GM21825 (cell line): ENCODE results near the gene C13orf42.

Experiments used
- ATAC-seq: cut with Tn5 transposase; IDR thresholded peaks from one replicate; pipeline ENCODE4 v1.9.1; 2021; ENCODE audit warnings: mild to moderate bottlenecking, moderate library complexity; ENCODE audit not compliant: unreplicated experiment

C13orf42 gene

DNA sequence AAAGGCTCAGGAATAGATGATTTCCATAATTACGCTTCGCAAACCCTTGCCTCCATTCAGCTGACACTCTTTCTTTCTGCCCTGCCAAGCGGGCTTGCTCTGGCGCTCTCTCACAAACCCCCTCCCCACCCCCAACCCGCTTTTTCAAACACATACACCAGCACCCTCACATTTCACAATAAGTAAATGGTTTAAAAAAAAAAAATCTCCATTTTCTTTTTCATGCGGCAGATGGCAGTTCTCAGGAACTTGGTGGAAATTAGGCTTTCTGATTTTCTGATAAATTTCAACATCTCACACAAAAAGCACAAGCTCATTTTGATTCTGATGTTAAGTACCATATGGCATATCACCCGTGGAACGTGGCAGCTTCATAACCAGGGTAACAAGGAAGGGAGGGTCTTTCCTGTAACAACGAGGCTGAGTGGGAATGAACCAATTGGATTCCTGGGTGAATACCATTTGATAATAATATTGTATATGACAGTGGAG, 43.8 kb downstream of the C13orf42 start:
- ATAC-seq, result no peak

DNA sequence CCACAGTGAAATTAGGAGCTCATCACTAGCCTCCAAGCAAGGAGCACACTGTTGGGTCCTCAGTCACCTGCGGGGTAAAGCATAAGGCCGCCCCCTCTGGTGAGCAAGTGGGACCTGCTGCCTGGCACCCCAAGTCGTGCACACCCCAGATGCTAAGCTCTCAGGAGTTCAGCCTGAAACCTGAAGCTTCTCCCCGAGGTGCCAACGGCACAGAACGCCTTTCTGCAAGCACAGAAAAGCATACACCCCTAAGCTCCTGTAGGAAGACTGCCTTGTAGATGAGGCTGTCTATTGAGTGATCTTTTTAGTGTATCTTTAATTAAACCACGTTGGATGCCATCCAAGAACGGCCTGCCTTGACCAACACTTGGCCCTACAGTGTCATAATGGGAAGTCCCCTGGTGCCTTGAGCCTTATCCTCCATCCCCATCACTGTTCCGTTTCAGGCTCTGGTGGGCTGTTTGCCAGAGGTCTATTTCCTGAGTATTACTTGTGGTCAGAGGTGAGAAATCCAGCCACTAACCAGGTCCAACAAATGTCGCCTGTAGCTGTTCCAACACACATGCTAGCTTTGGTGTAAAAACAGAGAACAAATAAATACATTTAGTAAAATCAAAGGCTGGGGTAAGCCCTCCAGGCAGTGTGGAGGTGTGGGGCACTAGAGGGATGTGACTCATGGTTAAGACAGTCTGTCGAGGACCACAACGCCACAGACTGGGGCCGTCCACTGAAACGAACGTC, 44.8 kb downstream of the C13orf42 start:
- no peak for ATAC-seq

DNA sequence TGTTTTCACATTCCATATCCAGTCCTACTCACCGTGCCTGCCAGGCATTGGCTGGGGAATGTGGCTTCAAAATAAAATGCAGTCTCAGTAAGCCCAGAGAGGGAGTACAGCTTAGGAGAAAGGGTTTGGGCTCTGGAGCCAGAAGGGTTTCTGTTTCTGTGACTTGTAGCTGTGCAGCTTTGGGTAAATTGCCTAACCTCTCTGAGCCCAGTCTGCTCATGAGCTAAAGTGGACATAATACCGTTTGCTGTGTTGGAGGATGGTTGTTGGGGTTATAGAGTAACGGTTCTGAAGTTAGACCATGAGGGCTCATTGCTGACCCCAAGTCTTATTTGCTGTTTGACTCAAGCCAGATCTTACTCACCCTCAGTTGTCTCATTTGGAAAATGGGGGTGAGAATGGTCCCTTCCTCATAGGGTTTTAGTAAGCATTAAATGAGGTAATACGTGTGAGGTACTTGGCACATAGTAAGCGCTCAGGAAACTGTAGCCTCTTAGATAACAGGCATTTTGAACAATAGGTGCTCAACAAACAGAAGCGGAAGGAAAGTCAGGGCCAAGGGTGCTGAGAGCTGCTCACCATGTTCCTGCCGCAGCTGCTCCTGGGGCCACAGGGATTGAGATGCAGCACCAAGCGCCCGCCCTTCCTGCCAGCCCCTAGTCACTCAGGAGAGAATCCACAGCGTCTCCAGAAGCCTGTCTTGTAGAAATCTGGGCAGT, 45.5 kb downstream of the C13orf42 start:
- no peak for ATAC-seq

DNA sequence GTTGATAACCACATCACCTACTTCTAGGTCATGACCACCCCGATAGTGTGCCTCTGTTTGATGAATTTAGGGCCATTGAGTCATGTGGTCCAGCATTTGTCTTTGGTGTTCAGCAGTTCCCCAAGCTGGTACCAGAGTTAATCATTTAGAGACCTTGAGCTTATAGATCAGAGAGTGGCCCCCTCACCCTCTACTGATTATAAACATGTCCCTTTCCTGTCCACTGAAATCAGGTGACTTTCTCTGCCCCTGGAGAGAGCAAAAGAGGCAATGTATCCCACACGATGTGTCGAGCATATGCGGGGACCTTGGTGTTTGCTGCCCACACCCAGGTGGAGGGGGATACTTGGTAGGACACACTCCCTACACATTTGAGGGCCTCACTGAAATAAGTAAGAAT, 46.3 kb downstream of the C13orf42 start:
- ATAC-seq, result no peak

DNA sequence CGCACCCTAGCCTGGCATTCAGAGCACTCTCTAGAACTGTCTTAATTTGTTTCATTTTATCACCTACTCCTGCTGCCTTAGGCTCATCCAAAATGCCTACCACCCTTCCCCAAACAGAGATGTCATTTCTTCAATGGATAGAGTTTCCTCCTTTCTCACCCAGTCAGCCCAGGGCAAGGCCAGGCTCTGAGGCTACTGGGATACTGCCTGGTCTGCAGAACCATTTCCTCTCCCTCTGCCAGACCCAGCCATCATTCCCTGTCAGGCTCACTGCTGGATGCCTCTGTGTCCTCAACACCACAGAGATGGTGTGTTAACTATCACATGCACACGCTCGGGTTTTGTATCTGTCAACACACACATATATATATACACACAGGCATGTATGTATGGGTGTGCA, 47.2 kb downstream of the C13orf42 start:
- no peak for ATAC-seq

DNA sequence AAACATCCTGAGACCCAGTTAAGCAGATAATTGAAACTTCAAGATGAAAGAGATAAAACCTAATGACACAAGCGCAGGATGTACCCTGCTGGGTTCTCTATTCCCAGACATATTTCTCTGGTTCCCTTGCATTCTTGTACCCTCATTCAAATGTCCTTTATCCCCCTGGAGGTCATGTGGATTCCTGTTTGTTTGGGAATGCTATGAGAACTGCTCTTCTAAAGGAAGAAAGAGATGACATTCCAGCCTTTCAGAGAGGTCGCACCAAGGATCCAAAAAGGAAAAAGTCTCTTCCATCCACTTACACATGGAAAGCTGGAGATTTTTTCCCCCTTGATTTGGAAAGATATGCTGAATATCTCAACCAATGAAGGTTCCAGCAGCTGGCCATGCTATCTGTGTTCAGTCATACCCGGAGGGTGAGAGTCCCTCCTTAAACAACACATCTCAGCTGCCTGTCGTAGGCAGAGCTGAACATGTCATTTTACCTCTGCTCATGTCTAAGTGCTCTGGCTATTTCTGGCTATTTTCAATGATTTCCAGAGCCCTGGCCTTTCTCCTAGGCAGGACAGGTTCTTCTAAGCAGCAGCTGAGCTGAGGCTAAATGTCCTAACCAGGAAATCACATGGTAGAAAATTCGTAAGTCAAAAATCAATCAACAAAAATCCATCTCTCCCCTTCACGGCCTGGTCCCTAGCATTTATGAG, 52.5 kb downstream of the C13orf42 start:
- ATAC-seq, result no peak

DNA sequence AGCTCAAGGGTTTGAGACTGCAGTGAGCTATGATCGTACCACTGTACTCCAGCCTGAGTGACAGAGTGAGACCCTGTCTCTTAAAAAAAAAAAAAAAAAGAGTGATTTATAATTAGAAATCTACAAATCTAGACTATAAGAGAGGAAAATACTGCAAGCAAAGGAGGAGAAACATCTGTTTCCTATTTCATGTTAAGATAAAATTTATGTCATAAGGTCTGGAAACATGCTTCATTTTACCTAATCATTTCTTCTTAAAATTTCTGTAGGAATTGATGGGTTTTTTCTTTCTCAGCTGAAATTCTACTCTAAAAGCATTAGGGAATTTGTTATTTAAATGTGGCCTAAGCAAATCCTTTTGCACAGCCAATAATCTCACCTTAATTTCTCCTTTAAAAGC, 53.2 kb downstream of the C13orf42 start:
- ATAC-seq, result no peak

DNA sequence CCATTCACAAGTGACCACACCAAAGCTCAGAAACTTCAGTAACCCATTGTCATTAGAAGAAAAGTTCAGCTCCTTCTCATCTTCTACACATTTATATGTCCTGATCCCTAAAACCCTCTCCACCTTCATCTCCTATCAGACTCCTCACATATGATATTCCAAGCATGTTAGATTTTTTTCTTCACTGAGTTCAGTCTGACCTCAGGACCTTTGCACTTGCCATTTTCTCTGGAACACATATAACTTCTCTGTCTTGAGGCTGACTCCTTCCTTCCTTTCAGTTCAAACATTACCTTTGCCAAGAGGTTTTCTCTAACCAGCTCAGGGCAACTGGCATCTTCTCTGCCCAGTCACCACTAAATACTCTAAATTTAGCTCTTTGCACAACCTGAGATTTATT, 54.1 kb downstream of the C13orf42 start:
- no peak for ATAC-seq

DNA sequence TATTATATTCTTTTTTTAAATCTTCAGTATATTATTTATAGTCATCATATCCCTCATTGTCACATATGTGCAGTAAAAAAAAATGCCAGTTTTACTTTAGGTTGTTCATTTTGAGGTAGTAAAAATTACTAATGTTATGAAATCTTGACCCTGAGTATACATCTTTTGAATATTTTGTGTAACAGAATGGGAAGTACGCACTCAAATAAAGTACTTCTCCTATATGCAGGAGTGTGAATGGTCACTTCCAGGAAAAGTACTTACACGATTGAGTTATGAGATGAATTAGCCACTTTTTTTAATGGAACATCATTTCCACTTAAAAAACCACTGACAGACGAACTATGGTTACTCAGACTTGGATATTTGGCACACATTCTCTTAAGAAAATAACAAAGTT, 58.5 kb downstream of the C13orf42 start:
- ATAC-seq, result no peak

DNA sequence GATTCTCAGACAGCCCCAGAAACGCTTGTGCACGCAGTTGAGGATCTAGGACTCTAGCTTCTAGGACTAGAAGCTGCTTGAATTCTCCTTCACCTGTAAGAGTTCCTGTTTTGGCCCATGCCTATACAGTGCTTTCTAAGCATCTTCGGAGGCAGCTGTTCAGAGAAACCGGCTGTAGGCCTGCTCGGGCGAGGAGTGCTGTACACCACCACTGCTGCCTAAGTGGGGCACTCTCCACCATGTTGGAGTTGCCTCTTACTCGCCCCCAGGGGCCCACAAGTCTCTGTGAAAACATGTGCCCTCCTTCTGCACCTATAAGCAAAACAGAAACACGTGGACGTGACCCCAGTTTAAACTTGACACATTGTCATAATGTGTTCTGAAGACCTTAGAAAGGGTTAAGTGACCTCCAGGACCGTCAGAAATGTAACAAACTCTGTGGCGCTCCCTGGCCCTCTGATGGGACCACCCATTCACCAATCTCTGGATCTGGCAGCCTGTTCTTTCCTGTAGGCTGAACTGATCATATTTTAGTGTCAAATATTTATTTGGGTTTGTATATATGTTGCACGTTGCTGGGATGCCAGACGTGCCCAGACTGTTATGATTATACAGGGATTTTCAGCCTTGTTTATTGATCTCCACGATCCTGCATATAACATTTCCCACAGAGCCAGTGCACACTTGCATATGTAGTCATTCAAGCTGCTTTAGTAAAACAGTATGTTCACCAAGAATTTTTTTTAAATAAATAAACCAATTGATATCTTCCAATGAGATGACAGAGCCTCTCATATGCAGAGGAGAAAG, 60.8 kb downstream of the C13orf42 start:
- no peak for ATAC-seq

DNA sequence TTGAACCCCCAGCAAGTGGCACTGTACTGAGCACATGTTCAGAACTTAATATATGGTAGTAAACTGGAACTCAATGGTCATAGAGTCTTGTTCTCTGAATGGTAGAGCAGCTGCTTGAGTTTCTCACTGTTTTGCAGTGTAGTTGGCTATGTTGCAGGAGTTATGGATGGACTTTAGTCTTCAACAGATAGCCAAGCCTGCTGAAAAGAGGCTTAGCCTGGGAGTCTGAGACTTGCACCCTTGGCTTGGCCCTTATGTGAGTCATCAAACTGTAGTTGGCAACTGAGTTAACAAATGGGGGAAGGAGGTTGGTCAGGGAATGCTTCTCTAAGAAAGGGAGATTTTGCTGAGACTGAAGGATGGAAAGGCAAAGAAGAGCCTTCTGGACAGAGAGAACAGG, 62.5 kb downstream of the C13orf42 start:
- ATAC-seq, result no peak

DNA sequence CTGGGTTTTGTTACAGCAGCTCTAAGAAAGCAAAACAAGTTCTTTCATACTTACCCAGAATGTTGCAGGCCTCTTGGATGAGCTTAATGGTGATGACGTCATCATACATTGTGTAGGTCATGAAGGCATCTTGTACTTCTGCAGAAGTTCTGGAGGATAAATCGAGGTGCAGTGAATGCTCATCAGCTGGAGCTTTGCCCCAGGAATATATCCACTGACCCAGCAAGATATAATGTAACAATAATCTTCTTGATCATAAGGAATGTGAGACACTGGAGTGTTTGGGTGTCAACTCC, 63.0 kb downstream of the C13orf42 start:
- ATAC-seq, result no peak

DNA sequence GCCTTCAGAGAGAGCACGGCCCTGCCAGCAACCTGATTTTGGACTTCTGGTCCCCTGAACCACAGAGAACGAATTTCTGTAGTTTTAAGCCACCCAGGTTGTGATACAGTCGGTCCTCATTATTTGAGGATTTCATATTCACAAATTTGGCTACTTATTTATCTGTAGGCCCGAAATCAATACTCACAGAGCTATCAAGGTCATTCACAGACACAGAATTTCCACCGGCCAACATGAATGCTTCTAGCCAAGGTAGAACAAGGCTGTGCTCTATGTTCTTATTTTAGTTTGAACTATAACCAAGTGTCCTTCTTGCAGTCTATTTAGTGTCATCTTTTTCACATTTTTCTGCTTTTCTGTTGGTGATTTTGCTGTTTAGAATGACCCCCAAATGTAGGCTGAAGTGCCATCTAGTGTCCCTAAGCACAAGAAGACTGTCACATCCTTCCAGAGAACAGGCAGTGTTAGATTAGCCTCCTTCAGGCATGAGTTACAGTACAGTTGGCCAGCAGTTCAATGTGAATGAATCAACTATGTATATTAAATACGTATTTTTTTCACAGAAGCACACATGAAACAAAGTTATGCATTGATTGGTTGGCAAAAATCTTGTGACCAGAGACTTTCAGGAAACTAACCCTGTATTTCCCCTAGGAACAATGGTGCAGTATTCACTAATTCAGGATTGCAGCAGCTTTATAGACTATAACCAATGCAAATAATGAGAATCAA, 63.5 kb downstream of the C13orf42 start:
- no peak for ATAC-seq

DNA sequence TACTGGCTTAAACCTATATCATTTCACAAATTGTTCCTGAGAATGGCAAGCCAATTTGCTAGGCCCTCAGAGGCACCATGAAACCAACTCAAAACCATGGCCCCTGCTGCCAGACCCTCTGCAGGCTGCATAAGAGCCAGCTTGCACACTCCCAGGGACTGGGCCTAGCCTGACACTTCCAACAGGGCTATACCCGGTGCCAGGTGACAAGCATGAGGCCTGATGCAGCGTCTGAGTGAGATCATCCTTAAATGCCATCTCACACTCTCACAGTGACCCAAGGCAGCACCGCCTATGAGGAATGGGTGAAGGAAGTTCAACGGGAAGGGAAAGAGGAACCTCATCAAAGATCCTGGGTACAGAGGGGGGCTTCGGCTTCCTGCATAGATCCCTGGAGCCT, 65.6 kb downstream of the C13orf42 start:
- no peak for ATAC-seq

DNA sequence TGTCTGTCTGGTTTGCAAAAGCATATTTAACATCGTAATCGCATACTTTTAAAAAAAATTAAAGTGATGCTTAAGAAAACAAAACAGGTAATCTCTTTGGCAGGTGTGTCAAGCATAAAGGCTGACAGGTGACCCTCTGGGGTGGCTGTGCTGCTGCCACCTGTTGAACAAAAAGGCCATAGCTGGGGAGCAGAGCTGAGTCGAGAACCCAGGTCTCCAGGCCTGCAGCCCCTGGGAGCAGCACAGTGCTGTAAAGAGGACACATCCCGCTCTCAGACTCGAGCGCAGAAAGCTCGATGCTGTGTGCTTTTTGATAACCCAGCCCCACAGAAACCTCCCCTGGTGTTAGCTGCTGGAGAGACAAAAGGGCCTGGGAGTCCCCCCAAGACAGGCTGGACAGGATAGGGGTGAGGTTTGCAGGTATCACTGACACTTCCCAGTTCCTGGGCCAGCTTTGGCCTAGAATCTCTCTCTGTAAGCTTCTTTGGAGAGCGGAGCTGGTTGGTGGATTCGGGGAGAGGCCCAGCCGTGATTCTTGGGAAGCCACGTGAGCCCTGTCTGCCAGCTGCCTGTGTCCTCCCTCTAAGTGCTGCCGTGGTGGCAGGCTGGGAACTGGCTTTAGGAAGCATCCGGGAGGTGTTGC, 66.9 kb downstream of the C13orf42 start:
- ATAC-seq, result no peak

DNA sequence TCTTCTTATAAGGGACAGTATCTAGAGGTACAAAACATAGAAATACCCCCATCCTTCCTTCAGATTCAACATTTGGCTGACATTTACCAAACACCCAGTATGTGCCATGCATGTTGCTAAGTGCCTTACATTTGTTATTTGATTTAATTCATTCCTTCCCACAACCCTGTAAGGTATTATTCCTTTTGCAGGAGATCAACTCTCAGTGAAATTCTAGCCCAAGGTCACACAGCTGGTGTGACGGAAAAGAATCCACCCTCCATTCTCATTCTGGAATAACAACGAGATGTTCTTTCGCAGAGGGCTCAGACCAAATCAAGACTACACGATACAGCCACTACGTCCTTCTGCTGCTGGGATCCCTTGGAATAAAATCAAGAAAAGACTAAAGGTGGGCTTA, 67.8 kb downstream of the C13orf42 start:
- no peak for ATAC-seq

DNA sequence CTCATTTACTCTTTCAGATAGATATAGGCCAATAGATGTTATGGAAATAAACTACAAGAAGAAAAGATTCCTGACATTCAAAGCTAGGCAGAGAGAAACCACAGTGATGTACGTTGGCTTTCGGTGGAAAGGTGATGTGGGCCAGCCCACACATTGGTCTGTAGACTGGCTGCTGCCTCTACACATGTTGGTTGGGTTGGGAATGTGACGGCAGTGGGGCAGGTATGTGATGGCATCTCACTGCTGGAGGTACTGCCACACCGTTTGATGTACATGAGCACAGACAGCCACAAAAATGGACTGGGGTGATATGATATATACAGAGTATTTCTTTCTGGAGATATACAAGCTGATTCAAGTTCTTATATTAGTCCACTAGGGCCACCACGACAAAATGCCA, 69.4 kb downstream of the C13orf42 start:
- ATAC-seq, result no peak

DNA sequence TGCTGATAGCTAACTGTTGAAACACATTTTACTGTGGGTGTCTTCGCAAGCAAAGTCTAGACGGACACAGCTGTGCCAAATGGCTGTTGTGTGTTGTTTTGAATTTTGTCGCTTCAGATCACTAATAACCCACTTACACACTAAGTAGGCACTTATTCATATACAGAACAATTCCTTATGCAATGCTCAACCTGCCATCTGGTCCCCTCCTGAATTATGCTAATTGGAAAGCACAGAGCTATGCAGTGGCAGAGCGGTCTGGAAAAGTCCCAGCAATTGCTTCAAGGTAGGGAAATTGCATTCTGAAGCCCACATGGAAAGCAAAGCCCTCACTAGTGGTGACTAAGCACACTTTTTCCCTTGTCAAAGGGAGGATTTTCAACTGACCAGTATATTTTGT, 69.9 kb downstream of the C13orf42 start:
- ATAC-seq, result no peak

DNA sequence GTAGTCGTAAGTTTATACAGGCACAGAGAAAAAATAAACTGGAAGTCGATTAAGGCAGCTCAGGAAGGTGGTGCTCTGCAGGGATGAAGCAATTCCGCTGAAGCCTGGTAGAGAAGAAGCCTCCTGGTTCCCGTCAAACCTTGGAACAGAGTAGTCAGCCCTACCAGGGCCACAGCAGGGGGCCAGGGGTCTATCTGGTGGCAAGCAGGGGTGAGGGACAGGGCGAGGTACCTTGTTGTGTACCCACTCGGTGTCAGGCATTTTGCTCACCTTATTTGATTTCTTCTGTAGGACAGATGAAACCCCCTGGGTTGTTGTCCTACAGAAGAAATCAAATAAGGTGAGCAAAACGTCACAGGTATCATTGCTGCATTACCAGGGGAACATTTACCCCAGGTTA, 70.6 kb downstream of the C13orf42 start:
- ATAC-seq, result no peak

DNA sequence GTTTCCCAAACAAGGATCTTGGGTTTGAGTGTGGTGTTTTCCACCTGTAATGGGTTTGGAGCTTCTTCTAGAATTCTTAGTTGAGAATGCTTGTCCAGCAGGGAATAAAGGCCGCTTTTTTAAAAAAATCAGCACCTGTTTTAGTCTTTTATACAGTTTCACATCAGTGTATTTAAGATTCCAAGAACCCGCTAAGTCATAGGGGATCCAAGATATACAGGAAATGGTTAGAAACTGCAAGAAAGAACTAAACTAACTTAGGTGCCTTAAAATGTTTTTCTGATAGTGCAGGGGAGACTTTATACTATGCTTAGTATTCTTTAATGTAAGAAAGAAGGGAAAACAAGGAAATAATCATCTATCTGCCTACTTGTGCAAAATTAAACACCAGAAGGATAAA, 74.7 kb downstream of the C13orf42 start:
- ATAC-seq, result no peak
